Naive thymus-derived CD4-positive, alpha-beta T cell (primary cell): ENCODE results near the gene CALB2. TPM values are rescaled to one million over a fixed set of nuclear protein-coding genes. Genes with fewer than 3 reads are reported as not detected.

Experiments
- ATAC-seq: fragments of 150-1000 bp; cut with Tn5 transposase; 2 replicates; pipeline ENCODE4 v1.10.0; 2021; ENCODE audit warnings: mild to moderate bottlenecking, moderate library complexity
- CTCF ChIA-PET: fragments of 350-600 bp; sonication (Branson Sonifier 250); formaldehyde crosslinking; loops from one replicate; lab custom pipeline; 2021; ENCODE audit warnings: antibody characterized with exemption; lab: Charles Lee
- POLR2A ChIA-PET: fragments of 350-600 bp; sonication (Branson Sonifier 250); formaldehyde crosslinking; loops from one replicate; lab custom pipeline; 2021; ENCODE audit warnings: antibody characterized with exemption, inconsistent platforms; lab: Charles Lee
- DNase-seq, 9 donors: peaks; one replicate each; pipeline versions ENCODE4 v3.0.0 to v3.0.0-alpha.2; 2020 to 2022; ENCODE audit warnings: mixed read lengths in 1 of 9
- H3K27ac ChIP-seq: one replicate; pipeline ENCODE4 v1.7.0; 2013; ENCODE audit warnings: mild to moderate bottlenecking, low read depth, low read length, moderate library complexity
- H3K27me3 ChIP-seq, 2 donors: one replicate each; pipeline ENCODE4 v1.7.0; 2013; ENCODE audit warnings: low read length in 2 of 2, mild to moderate bottlenecking in 2 of 2, moderate library complexity in 2 of 2; ENCODE audit not compliant: control insufficient read depth in 2 of 2, insufficient read depth in 2 of 2
- H3K36me3 ChIP-seq, 3 experiments: 1 replicate in 2 of 3; 2 replicates in 1 of 3; pipeline ENCODE4 v1.7.0; 2013; ENCODE audit warnings: low read length in 3 of 3, mild to moderate bottlenecking in 3 of 3, moderate library complexity in 1 of 3; ENCODE audit not compliant: insufficient read depth in 3 of 3, control insufficient read depth in 2 of 3
- H3K4me1 ChIP-seq, 2 donors: one replicate each; pipeline ENCODE4 v1.7.0; 2013; ENCODE audit warnings: low read length in 2 of 2, mild to moderate bottlenecking in 2 of 2, moderate library complexity in 1 of 2; ENCODE audit not compliant: control insufficient read depth in 2 of 2, insufficient read depth in 2 of 2
- H3K4me3 ChIP-seq: 2 replicates; pipeline ENCODE4 v1.7.0; 2013; ENCODE audit warnings: mild to moderate bottlenecking, low read length
- H3K9me3 ChIP-seq, 3 experiments: 1 replicate in 2 of 3; 2 replicates in 1 of 3; pipeline ENCODE4 v1.7.0; 2013; ENCODE audit warnings: low read length in 3 of 3; ENCODE audit not compliant: control insufficient read depth in 2 of 3
- H3K27ac Mint-ChIP-seq, 9 donors: one replicate each; pipeline ENCODE4 v1.8.0; 2020 to 2022; ENCODE audit warnings: mixed read lengths in 9 of 9, mild to moderate bottlenecking in 8 of 9, moderate library complexity in 5 of 9, inconsistent platforms in 2 of 9
- H3K27me3 Mint-ChIP-seq, 5 donors: one replicate each; pipeline ENCODE4 v1.8.0; 2021 to 2022; ENCODE audit warnings: mixed read lengths in 5 of 5, mild to moderate bottlenecking in 1 of 5
- H3K36me3 Mint-ChIP-seq, 5 donors: one replicate each; pipeline ENCODE4 v1.8.0; 2020 to 2022; ENCODE audit warnings: mixed read lengths in 5 of 5, mild to moderate bottlenecking in 3 of 5, inconsistent platforms in 1 of 5
- H3K4me1 Mint-ChIP-seq, 7 donors: one replicate each; pipeline ENCODE4 v1.8.0; 2020 to 2022; ENCODE audit warnings: mixed read lengths in 7 of 7, mild to moderate bottlenecking in 3 of 7, inconsistent platforms in 1 of 7
- H3K4me3 Mint-ChIP-seq, 10 donors: one replicate each; pipeline ENCODE4 v1.8.0; 2020 to 2022; ENCODE audit warnings: mild to moderate bottlenecking in 10 of 10, mixed read lengths in 10 of 10, moderate library complexity in 6 of 10, inconsistent platforms in 2 of 10
- H3K9me3 Mint-ChIP-seq, 11 donors: one replicate each; pipeline ENCODE4 v1.8.0; 2020 to 2022; ENCODE audit warnings: mixed read lengths in 11 of 11, mild to moderate bottlenecking in 4 of 11, inconsistent platforms in 1 of 11, moderate library complexity in 1 of 11
- intact Hi-C, 2 donors: fragments of 100-400 bp; cut with micrococcal nuclease; formaldehyde crosslinking; loops; one replicate each; pipeline ENCODE4 v1.15.1; 2023
- polyA plus RNA-seq, 2 donors: library from polyadenylated mRNA; unstranded; fragments of 300-500 nt; fragmentation: Illumina TruSeq; gene quantifications; one replicate each; pipeline ENCODE4 v1.2.3, GENCODE V29; 2021
- total RNA-seq, 6 experiments: library from RNA in 5 of 6; stranded (reverse) in 5 of 6; gene quantifications; 1 replicate in 5 of 6; 2 replicates in 1 of 6; pipeline ENCODE4 v1.2.3 and lab custom pipeline; 2021 to 2026

CALB2 gene
- total and polyA plus RNA-seq, 7 experiments from 2014 or later = not detected

- Histone ChIP-seq H3K27ac (no peak overlapping the region), H3K4me1 (no peaks in the 10 kb centered on the region), H3K4me3 (no peak overlapping the region), H3K27me3 (no peaks in the 10 kb centered on the region), H3K9me3 (no peaks in the 10 kb centered on the region), H3K36me3 (no peaks in the 10 kb centered on the region)
- H3K4me3 Mint-ChIP-seq = no peak overlapping the region
- H3K4me1 Mint-ChIP-seq = peaks cover 0 to 8% (median 5%) of the 10 kb centered on the region in 7 donors
- POLR2A ChIA-PET = no interaction called here
- H3K36me3 Mint-ChIP-seq = peaks cover 0 to 5% (median 0%) of the 10 kb centered on the region in 5 donors
- CTCF ChIA-PET = no interaction called here
- ATAC-seq = no peak
- no peak overlapping the region for H3K27ac Mint-ChIP-seq
- no peaks in the 10 kb centered on the region for H3K9me3 Mint-ChIP-seq
- intact Hi-C loops = no loop called here
- DNase-seq = no peak
- peaks cover 4 to 55% (median 46%) of the 10 kb centered on the region in 5 donors for H3K27me3 Mint-ChIP-seq
These were observed 30.8 kb downstream of the CALB2 start for GRCh38 chr16:71389330-71389729.

DNA sequence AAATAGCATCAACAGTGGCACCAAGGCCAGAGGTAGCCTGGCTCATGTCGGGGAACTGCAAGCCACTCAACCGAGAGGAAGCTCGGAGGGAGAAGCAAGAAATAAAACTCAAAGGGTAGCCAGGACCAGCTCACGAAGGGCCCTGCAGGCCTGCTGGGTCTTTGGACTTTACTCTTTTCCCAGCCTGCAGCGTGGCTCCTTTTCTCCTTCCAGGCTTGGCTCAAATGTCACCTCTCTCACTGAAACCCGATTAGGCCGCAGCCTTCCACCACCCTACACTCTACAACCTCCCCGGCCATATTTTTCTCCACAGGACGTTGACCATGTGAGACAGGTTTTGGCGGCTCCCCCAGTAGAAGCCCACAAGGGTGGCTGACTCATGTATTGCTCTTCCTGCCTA, 38.1 kb downstream of the CALB2 start:
- ATAC-seq = no peak
- ChIA-PET POLR2A (no interaction called here), CTCF (interaction anchor here (0.7 kb wide), 1 partner anchor 16 kb away, joined by 3 read pairs; no protein-coding TSS in a partner anchor)
- Mint-ChIP-seq H3K36me3 (no peaks in the 10 kb centered on the region), H3K27ac (no peak overlapping the region), H3K4me1 (no peaks in the 10 kb centered on the region), H3K4me3 (no peak overlapping the region), H3K9me3 (no peaks in the 10 kb centered on the region), H3K27me3 (peaks cover 0 to 43% (median 18%) of the 10 kb centered on the region in 5 donors)
- H3K4me3 ChIP-seq = no peak overlapping the region
- intact Hi-C loops = no loop called here
- no peak overlapping the region for H3K27ac ChIP-seq
- DNase-seq = no peak
- H3K4me1 ChIP-seq = no peaks in the 10 kb centered on the region
- no peaks in the 10 kb centered on the region for H3K27me3 ChIP-seq
- no peaks in the 10 kb centered on the region for H3K36me3 ChIP-seq
- H3K9me3 ChIP-seq = no peaks in the 10 kb centered on the region

DNA sequence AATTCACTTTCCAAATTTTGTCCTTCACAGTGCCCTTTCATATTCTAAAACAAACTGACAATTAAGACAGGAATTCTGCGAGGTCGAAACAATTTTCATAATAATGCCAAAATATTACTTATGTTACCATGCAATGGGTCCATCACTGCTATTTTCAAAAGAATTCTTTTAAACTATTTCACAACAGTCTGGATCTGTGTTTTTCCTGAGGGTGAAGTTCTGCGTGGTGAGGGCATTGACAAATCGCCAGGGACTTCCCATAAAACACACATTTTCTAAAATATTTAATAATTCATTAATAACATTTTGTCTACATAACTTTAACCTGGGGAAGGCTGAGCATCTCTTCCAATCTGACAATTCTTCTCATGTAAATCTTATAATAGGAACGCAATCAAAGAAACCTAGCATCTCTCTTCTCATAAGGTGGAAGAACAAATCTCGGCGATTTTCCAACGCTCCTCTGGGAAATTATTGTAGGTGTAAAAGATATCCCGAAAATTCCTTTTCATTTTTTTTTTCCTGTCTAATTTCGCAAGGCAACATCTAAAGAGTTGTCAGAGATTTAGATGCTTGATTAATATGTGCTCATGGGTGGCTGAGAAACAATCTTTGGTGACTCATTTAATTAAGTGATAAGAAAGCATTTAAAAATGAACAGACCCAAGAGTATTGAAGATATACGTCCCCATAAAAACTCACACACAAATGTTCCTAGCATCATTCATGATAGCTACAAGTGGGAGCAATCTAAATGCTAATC, 41.5 kb downstream of the CALB2 start:
- DNase-seq (no peak), ATAC-seq (no peak)
- Mint-ChIP-seq H3K9me3 (peaks cover 0 to 14% (median 6%) of the 10 kb centered on the region in 11 donors), H3K4me3 (no peak overlapping the region), H3K36me3 (peaks cover 0 to 4% (median 0%) of the 10 kb centered on the region in 5 donors), H3K27ac (no peak overlapping the region), H3K27me3 (peaks cover 0 to 36% (median 27%) of the 10 kb centered on the region in 5 donors), H3K4me1 (no peaks in the 10 kb centered on the region)
- Histone ChIP-seq H3K4me1 (no peaks in the 10 kb centered on the region), H3K27ac (no peak overlapping the region), H3K27me3 (no peaks in the 10 kb centered on the region), H3K36me3 (no peaks in the 10 kb centered on the region), H3K9me3 (peaks cover 0 to 8% (median 0%) of the 10 kb centered on the region in 3 experiments), H3K4me3 (no peak overlapping the region)
- POLR2A ChIA-PET = no interaction called here
- intact Hi-C loops = no loop called here
- CTCF ChIA-PET = interaction anchor here (1.5 kb wide), 1 partner anchor 13 kb away, joined by 5 read pairs; no protein-coding TSS in a partner anchor

DNA sequence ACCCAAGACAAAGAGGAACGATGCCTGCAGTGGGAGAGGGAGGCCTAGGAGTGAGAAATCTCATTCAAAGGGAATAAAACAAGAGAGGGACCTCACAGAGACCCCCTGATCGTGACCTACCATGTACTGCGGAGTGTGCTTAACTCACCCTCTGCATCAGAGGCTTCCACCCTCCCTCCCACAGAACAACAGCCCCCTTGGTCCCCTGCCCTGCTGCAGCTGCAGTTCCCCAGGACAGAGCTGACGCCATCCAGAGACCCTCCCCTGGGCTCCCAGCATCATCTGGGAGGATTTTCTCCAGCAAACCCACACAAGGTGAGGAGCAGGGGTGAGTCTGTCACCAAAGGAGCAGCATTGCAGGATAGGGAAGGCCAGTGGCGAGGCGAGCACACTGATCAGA, 43.5 kb downstream of the CALB2 start:
- Mint-ChIP-seq H3K9me3 (peaks cover 0 to 23% (median 6%) of the 10 kb centered on the region in 11 donors), H3K4me3 (no peak overlapping the region), H3K27me3 (peaks cover 2 to 32% (median 25%) of the 10 kb centered on the region in 5 donors), H3K4me1 (peaks cover 0 to 10% (median 0%) of the 10 kb centered on the region in 7 donors), H3K27ac (no peak overlapping the region), H3K36me3 (peaks cover 0 to 4% (median 0%) of the 10 kb centered on the region in 5 donors)
- peaks cover 0 to 8% (median 0%) of the 10 kb centered on the region in 3 experiments for H3K9me3 ChIP-seq
- no peak overlapping the region for H3K4me3 ChIP-seq
- ChIA-PET CTCF (no interaction called here), POLR2A (no interaction called here)
- DNase-seq (no peak), ATAC-seq (no peak)
- H3K36me3 ChIP-seq = no peaks in the 10 kb centered on the region
- no peaks in the 10 kb centered on the region for H3K4me1 ChIP-seq
- intact Hi-C loops = no loop called here
- no peaks in the 10 kb centered on the region for H3K27me3 ChIP-seq
- H3K27ac ChIP-seq = no peak overlapping the region

GRCh38 chr16:71402674-71403073, 44.2 kb downstream of the CALB2 start:
- Histone ChIP-seq H3K27me3 (no peaks in the 10 kb centered on the region), H3K27ac (no peak overlapping the region), H3K4me1 (no peaks in the 10 kb centered on the region), H3K36me3 (no peaks in the 10 kb centered on the region), H3K4me3 (no peak overlapping the region), H3K9me3 (peaks cover 0 to 8% (median 0%) of the 10 kb centered on the region in 3 experiments)
- ATAC-seq (no peak), DNase-seq (no peak)
- POLR2A ChIA-PET = no interaction called here
- peaks cover 0 to 17% (median 0%) of the 10 kb centered on the region in 7 donors for H3K4me1 Mint-ChIP-seq
- peaks cover 7 to 32% (median 30%) of the 10 kb centered on the region in 5 donors for H3K27me3 Mint-ChIP-seq
- no peak overlapping the region for H3K27ac Mint-ChIP-seq
- H3K9me3 Mint-ChIP-seq = peaks cover 0 to 23% (median 6%) of the 10 kb centered on the region in 11 donors
- no peak overlapping the region for H3K4me3 Mint-ChIP-seq
- peaks cover 0 to 4% (median 0%) of the 10 kb centered on the region in 5 donors for H3K36me3 Mint-ChIP-seq
- intact Hi-C loops = no loop called here
- CTCF ChIA-PET = no interaction called here

DNA sequence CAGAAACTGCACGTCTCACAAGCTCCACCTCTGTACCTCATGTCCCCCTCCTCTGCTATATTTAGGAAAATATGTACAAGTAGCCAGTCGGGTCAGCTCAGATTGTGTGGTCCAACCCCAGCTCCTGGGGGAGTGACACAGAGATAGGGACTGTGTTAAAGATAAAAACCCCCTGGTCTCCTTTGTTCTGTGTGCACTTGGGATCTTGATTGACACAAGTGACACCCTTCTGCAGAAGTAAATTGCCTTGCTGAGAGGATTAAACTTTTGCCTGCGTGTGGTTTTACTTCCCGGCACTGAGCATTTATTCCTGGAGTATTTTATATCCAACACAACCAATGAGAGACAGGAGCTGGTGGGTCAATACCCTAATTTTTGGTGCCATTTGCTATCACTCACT, 45.8 kb downstream of the CALB2 start:
- ChIA-PET POLR2A (no interaction called here), CTCF (no interaction called here)
- Mint-ChIP-seq H3K27ac (no peak overlapping the region), H3K4me3 (no peak overlapping the region), H3K9me3 (peaks cover 0 to 23% (median 6%) of the 10 kb centered on the region in 11 donors), H3K27me3 (peaks cover 15 to 42% (median 28%) of the 10 kb centered on the region in 5 donors), H3K36me3 (peaks cover 0 to 4% (median 0%) of the 10 kb centered on the region in 5 donors), H3K4me1 (peaks cover 0 to 21% (median 0%) of the 10 kb centered on the region in 7 donors)
- Histone ChIP-seq H3K9me3 (peaks cover 0 to 8% (median 0%) of the 10 kb centered on the region in 3 experiments), H3K4me1 (no peaks in the 10 kb centered on the region), H3K36me3 (no peaks in the 10 kb centered on the region), H3K27me3 (no peaks in the 10 kb centered on the region), H3K27ac (no peak overlapping the region), H3K4me3 (no peak overlapping the region)
- intact Hi-C loops = no loop called here
- no peak for ATAC-seq
- DNase-seq = no peak
